Mesothelial cell of epicardium (in vitro differentiated cells): Measurements from ENCODE around the gene TMEM87A. TPM values are rescaled to one million over a fixed set of nuclear protein-coding genes. Genes with fewer than 3 reads are reported as not detected.

ENCODE experiments used
- DNase-seq, 2 experiments: peaks; one replicate each; pipeline ENCODE4 v3.0.0; 2021; ENCODE audit warnings: low spot score in 2 of 2; ENCODE audit not compliant: unreplicated experiment in 2 of 2
- H3K27ac Mint-ChIP-seq: 2 replicates; pipeline ENCODE4 v1.8.0; 2021; ENCODE audit warnings: mixed read lengths
- H3K27me3 Mint-ChIP-seq: 2 replicates; pipeline ENCODE4 v1.8.0; 2021; ENCODE audit warnings: low read depth, mixed read lengths
- H3K36me3 Mint-ChIP-seq: 2 replicates; pipeline ENCODE4 v1.8.0; 2021; ENCODE audit warnings: mixed read lengths
- H3K4me1 Mint-ChIP-seq: 2 replicates; pipeline ENCODE4 v1.8.0; 2021; ENCODE audit warnings: mixed read lengths
- H3K4me3 Mint-ChIP-seq: 2 replicates; pipeline ENCODE4 v1.8.0; 2021; ENCODE audit warnings: mild to moderate bottlenecking, moderate library complexity, mixed read lengths
- H3K9me3 Mint-ChIP-seq: 2 replicates; pipeline ENCODE4 v1.8.0; 2021; ENCODE audit warnings: mixed read lengths
- CTCF ChIP-seq: fragments of 200-600 bp; sonication (generic); IDR thresholded peaks from one replicate; pipeline ENCODE4 v1.5.0; 2021; ENCODE audit warnings: antibody characterized with exemption; ENCODE audit not compliant: unreplicated experiment
- total RNA-seq: library from RNA; stranded (reverse); gene quantifications from 3 replicates; pipeline ENCODE4 v1.2.1, GENCODE V29; 2021

Gene TMEM87A
- total RNA-seq, 1 donor from 2014 or later: 56.1 TPM

GRCh38 chr15:42218953-42219592, 54.2 kb downstream of the TMEM87A start:
- H3K36me3 Mint-ChIP-seq: peaks cover 47% of the 10 kb centered on the region
- H3K9me3 Mint-ChIP-seq: no peaks in the 10 kb centered on the region
- no peaks in the 10 kb centered on the region for H3K4me1 Mint-ChIP-seq

GRCh38 chr15:42217568-42217967, 55.7 kb downstream of the TMEM87A start:
- H3K27me3 Mint-ChIP-seq: no peaks in the 10 kb centered on the region
- DNase-seq: no peak
- no peak overlapping the region for H3K27ac Mint-ChIP-seq
- no peaks in the 10 kb centered on the region for H3K4me1 Mint-ChIP-seq
- no peak for TF ChIP-seq CTCF
- H3K9me3 Mint-ChIP-seq: no peaks in the 10 kb centered on the region
- H3K4me3 Mint-ChIP-seq: no peak overlapping the region
- peaks cover 53% of the 10 kb centered on the region for H3K36me3 Mint-ChIP-seq

More at GRCh38 chr15:42218953-42219592, 54.2 kb downstream of the TMEM87A start:
- Mint-ChIP-seq H3K27ac (no peak overlapping the region), H3K4me3 (no peak overlapping the region), H3K27me3 (no peaks in the 10 kb centered on the region)
- no peak for TF ChIP-seq CTCF
- DNase-seq: no peak

- H3K4me1 Mint-ChIP-seq: no peaks in the 10 kb centered on the region
- no peak for DNase-seq
- no peaks in the 10 kb centered on the region for H3K27me3 Mint-ChIP-seq
- H3K27ac Mint-ChIP-seq: no peak overlapping the region
- peaks cover 60% of the 10 kb centered on the region for H3K36me3 Mint-ChIP-seq
- H3K9me3 Mint-ChIP-seq: no peaks in the 10 kb centered on the region
- H3K4me3 Mint-ChIP-seq: no peak overlapping the region
- no peak for TF ChIP-seq CTCF
Observed at GRCh38 chr15:42215913-42216829, 57.1 kb downstream of the TMEM87A start.

- H3K27ac Mint-ChIP-seq: no peak overlapping the region
- peaks cover 55% of the 10 kb centered on the region for H3K36me3 Mint-ChIP-seq
- H3K4me3 Mint-ChIP-seq: no peak overlapping the region
- TF ChIP-seq CTCF: no peak
- no peak for DNase-seq
- no peaks in the 10 kb centered on the region for H3K9me3 Mint-ChIP-seq
- H3K27me3 Mint-ChIP-seq: no peaks in the 10 kb centered on the region
- H3K4me1 Mint-ChIP-seq: no peaks in the 10 kb centered on the region
Observed at GRCh38 chr15:42214600-42214999, 58.6 kb downstream of the TMEM87A start.

- TF ChIP-seq CTCF: no peak
- H3K9me3 Mint-ChIP-seq: no peaks in the 10 kb centered on the region
- no peak for DNase-seq
- no peak overlapping the region for H3K4me3 Mint-ChIP-seq
- H3K27me3 Mint-ChIP-seq: no peaks in the 10 kb centered on the region
- peaks cover 48% of the 10 kb centered on the region for H3K36me3 Mint-ChIP-seq
- H3K27ac Mint-ChIP-seq: no peak overlapping the region
- H3K4me1 Mint-ChIP-seq: no peaks in the 10 kb centered on the region
Observed at GRCh38 chr15:42213511-42213910, 59.7 kb downstream of the TMEM87A start.
